ACC112 (cell line): Measurements from ENCODE around the gene TP63.

Source experiments
- H2AFZ ChIP-seq: fragments of 200-600 bp; sonication (generic); one replicate; pipeline ENCODE4 v1.6.0; 2017; ENCODE audit warnings: antibody characterized with exemption, low read length; ENCODE audit not compliant: unreplicated experiment
- H3K27ac ChIP-seq: fragments of 200-600 bp; sonication (generic); 2 replicates; pipeline ENCODE4 v1.5.1; 2014; ENCODE audit warnings: low read depth, mild to moderate bottlenecking, antibody characterized with exemption, low read length, moderate library complexity
- H3K27me3 ChIP-seq: fragments of 200-600 bp; sonication (generic); 2 replicates; pipeline ENCODE4 v1.6.1; 2014; ENCODE audit warnings: mild to moderate bottlenecking, antibody characterized with exemption, low read length, moderate library complexity, mixed read lengths; ENCODE audit not compliant: insufficient read depth
- H3K36me3 ChIP-seq: fragments of 200-600 bp; sonication (generic); 2 replicates; pipeline ENCODE4 v1.6.1; 2016; ENCODE audit warnings: mild to moderate bottlenecking, antibody characterized with exemption, low read length, moderate library complexity, mixed read lengths; ENCODE audit not compliant: insufficient read depth
- H3K4me1 ChIP-seq: fragments of 200-600 bp; sonication (generic); one replicate; pipeline ENCODE4 v1.6.1; 2016; ENCODE audit warnings: low read length, mixed read lengths; ENCODE audit not compliant: insufficient read depth, unreplicated experiment, control insufficient read depth
- H3K4me3 ChIP-seq: fragments of 200-600 bp; sonication (generic); 2 replicates; pipeline ENCODE4 v1.5.1; 2014; ENCODE audit warnings: mild to moderate bottlenecking, low read depth, low read length
- H3K79me2 ChIP-seq: fragments of 200-600 bp; sonication (generic); one replicate; pipeline ENCODE4 v1.6.0; 2016; ENCODE audit warnings: low read length; ENCODE audit not compliant: control insufficient read depth, unreplicated experiment, insufficient read depth

The TP63 gene

GRCh38 chr3:189677667-189678066 is 46.5 kb downstream of the TP63 start:
- no peaks in the 10 kb centered on the region for H3K4me1 ChIP-seq
- no peak overlapping the region for H3K4me3 ChIP-seq
- H3K27ac ChIP-seq = no peak overlapping the region
- H3K36me3 ChIP-seq = no peaks in the 10 kb centered on the region
- H3K27me3 ChIP-seq = no peaks in the 10 kb centered on the region
- H3K79me2 ChIP-seq = no peaks in the 10 kb centered on the region
- H2AFZ ChIP-seq = no peak overlapping the region

- H2AFZ ChIP-seq = no peak overlapping the region
- H3K27me3 ChIP-seq = no peaks in the 10 kb centered on the region
- H3K36me3 ChIP-seq = no peaks in the 10 kb centered on the region
- H3K4me3 ChIP-seq = no peak overlapping the region
- H3K79me2 ChIP-seq = no peaks in the 10 kb centered on the region
- H3K4me1 ChIP-seq = peaks cover 9% of the 10 kb centered on the region
- no peak overlapping the region for H3K27ac ChIP-seq
Observed at GRCh38 chr3:189680723-189681122, 49.5 kb downstream of the TP63 start.

GRCh38 chr3:189683546-189684255 is 52.5 kb downstream of the TP63 start:
- no peak overlapping the region for H2AFZ ChIP-seq
- no peaks in the 10 kb centered on the region for H3K27me3 ChIP-seq
- H3K36me3 ChIP-seq = no peaks in the 10 kb centered on the region
- H3K4me3 ChIP-seq = no peak overlapping the region
- peaks cover 15% of the 10 kb centered on the region for H3K4me1 ChIP-seq
- H3K27ac ChIP-seq = no peak overlapping the region
- no peaks in the 10 kb centered on the region for H3K79me2 ChIP-seq

GRCh38 chr3:189684317-189684716 is 53.1 kb downstream of the TP63 start:
- Histone ChIP-seq H3K4me3 (no peak overlapping the region), H3K79me2 (no peaks in the 10 kb centered on the region), H3K27me3 (no peaks in the 10 kb centered on the region), H3K27ac (no peak overlapping the region), H3K4me1 (peaks cover 15% of the 10 kb centered on the region), H2AFZ (no peak overlapping the region), H3K36me3 (no peaks in the 10 kb centered on the region)

GRCh38 chr3:189685291-189685690 is 54.1 kb downstream of the TP63 start:
- Histone ChIP-seq H3K4me1 (peaks cover 15% of the 10 kb centered on the region), H2AFZ (peak overlapping the region; percentile 96), H3K4me3 (peak overlapping the region; percentile 27; the same call in 1 of the 2 replicates), H3K27me3 (no peaks in the 10 kb centered on the region), H3K79me2 (no peaks in the 10 kb centered on the region), H3K27ac (peak overlapping the region; percentile 94), H3K36me3 (no peaks in the 10 kb centered on the region)

- H3K79me2 ChIP-seq = no peaks in the 10 kb centered on the region
- H3K27me3 ChIP-seq = no peaks in the 10 kb centered on the region
- peak overlapping the region; percentile 94 for H3K27ac ChIP-seq
- H3K4me3 ChIP-seq = peak overlapping the region; percentile 27; the same call in 1 of the 2 replicates
- peaks cover 15% of the 10 kb centered on the region for H3K4me1 ChIP-seq
- H2AFZ ChIP-seq = peak overlapping the region; percentile 96
- no peaks in the 10 kb centered on the region for H3K36me3 ChIP-seq
Observed at GRCh38 chr3:189685860-189686259, 54.7 kb downstream of the TP63 start.

- Histone ChIP-seq H3K27me3 (no peaks in the 10 kb centered on the region), H3K79me2 (no peaks in the 10 kb centered on the region), H3K4me1 (peaks cover 15% of the 10 kb centered on the region), H2AFZ (no peak overlapping the region), H3K4me3 (no peak overlapping the region), H3K27ac (no peak overlapping the region), H3K36me3 (no peaks in the 10 kb centered on the region)
Observed at GRCh38 chr3:189687475-189687874, 56.3 kb downstream of the TP63 start.

- Histone ChIP-seq H3K4me3 (no peak overlapping the region), H3K27me3 (no peaks in the 10 kb centered on the region), H2AFZ (no peak overlapping the region), H3K27ac (no peak overlapping the region), H3K79me2 (no peaks in the 10 kb centered on the region), H3K4me1 (peaks cover 15% of the 10 kb centered on the region), H3K36me3 (no peaks in the 10 kb centered on the region)
Observed at GRCh38 chr3:189688262-189688661, 57.1 kb downstream of the TP63 start.

- H3K27ac ChIP-seq = no peak overlapping the region
- no peaks in the 10 kb centered on the region for H3K27me3 ChIP-seq
- H3K36me3 ChIP-seq = no peaks in the 10 kb centered on the region
- H3K4me3 ChIP-seq = no peak overlapping the region
- H3K79me2 ChIP-seq = no peaks in the 10 kb centered on the region
- H2AFZ ChIP-seq = no peak overlapping the region
- peaks cover 15% of the 10 kb centered on the region for H3K4me1 ChIP-seq
Observed at GRCh38 chr3:189689625-189690024, 58.4 kb downstream of the TP63 start.

GRCh38 chr3:189690237-189690636 is 59.0 kb downstream of the TP63 start:
- H3K27ac ChIP-seq = no peak overlapping the region
- H3K36me3 ChIP-seq = no peaks in the 10 kb centered on the region
- peaks cover 11% of the 10 kb centered on the region for H3K4me1 ChIP-seq
- H3K79me2 ChIP-seq = no peaks in the 10 kb centered on the region
- H2AFZ ChIP-seq = no peak overlapping the region
- no peaks in the 10 kb centered on the region for H3K27me3 ChIP-seq
- no peak overlapping the region for H3K4me3 ChIP-seq

GRCh38 chr3:189690672-189691071 is 59.5 kb downstream of the TP63 start:
- Histone ChIP-seq H3K79me2 (no peaks in the 10 kb centered on the region), H3K27me3 (no peaks in the 10 kb centered on the region), H2AFZ (no peak overlapping the region), H3K27ac (no peak overlapping the region), H3K4me3 (no peak overlapping the region), H3K4me1 (peaks cover 7% of the 10 kb centered on the region), H3K36me3 (no peaks in the 10 kb centered on the region)
